Omental fat pad (tissue), 4 donors: ENCODE measurements around the gene LIMK2. TPM values are rescaled to one million over a fixed set of nuclear protein-coding genes. Genes with fewer than 3 reads are reported as not detected.
"Not testable (repeated sequence)": the region's sequence is repeated elsewhere in the genome, so short reads cannot be mapped to it uniquely, and the experiment has no call there.

Source experiments
- ATAC-seq: fragments of 150-250 bp; one replicate; pipeline ENCODE4 v1.9.1; 2016; ENCODE audit warnings: mild to moderate bottlenecking, moderate library complexity; ENCODE audit not compliant: low FRiP score
- DNase-seq: peaks from one replicate; pipeline ENCODE4 v3.0.0-alpha.2; 2019; ENCODE audit warnings: low spot score
- total RNA-seq, 4 donors: library from RNA; depleted of rRNA; stranded (reverse); fragments of >200 nt; gene quantifications; one replicate each; pipeline ENCODE4 v1.1.0, GENCODE V29; 2016
- TF ChIP-seq, protein P1 (sequence below), 3 donors: fragments of 450-650 bp; IDR thresholded peaks; one replicate each; pipeline ENCODE4 v1.5.1; 2016 to 2017; ENCODE audit warnings: antibody characterized with exemption in 3 of 3, mild to moderate bottlenecking in 3 of 3, moderate library complexity in 2 of 3

Gene LIMK2
- total RNA-seq, 4 donors from 2014 or later: 32.0 to 66.2 (median 40.7) TPM

DNA sequence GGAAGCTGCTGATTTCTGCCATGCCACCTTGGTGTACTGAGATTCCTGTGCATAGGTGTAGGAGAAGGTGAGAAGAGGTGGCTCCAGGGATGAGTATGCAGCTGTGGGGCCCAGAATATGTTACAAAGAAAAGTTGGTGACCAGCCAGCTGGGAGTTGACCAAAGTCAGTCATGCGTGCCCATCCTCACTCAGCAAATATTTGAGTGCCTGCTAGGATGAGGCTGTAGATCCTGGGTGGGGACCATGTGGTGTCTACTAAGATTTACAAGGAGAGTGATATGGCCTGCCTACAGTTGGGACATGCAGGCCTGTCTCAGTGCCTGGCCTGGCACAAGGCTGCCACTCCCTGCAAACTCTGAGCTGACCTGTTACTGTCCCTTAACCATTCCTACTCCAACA, 32.8 kb upstream of the LIMK2 start:
- no peak for ATAC-seq
- no peak for DNase-seq
- TF ChIP-seq, protein P1, sequence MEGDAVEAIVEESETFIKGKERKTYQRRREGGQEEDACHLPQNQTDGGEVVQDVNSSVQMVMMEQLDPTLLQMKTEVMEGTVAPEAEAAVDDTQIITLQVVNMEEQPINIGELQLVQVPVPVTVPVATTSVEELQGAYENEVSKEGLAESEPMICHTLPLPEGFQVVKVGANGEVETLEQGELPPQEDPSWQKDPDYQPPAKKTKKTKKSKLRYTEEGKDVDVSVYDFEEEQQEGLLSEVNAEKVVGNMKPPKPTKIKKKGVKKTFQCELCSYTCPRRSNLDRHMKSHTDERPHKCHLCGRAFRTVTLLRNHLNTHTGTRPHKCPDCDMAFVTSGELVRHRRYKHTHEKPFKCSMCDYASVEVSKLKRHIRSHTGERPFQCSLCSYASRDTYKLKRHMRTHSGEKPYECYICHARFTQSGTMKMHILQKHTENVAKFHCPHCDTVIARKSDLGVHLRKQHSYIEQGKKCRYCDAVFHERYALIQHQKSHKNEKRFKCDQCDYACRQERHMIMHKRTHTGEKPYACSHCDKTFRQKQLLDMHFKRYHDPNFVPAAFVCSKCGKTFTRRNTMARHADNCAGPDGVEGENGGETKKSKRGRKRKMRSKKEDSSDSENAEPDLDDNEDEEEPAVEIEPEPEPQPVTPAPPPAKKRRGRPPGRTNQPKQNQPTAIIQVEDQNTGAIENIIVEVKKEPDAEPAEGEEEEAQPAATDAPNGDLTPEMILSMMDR (IDR thresholded peaks at IDR 0.05): no peak

DNA sequence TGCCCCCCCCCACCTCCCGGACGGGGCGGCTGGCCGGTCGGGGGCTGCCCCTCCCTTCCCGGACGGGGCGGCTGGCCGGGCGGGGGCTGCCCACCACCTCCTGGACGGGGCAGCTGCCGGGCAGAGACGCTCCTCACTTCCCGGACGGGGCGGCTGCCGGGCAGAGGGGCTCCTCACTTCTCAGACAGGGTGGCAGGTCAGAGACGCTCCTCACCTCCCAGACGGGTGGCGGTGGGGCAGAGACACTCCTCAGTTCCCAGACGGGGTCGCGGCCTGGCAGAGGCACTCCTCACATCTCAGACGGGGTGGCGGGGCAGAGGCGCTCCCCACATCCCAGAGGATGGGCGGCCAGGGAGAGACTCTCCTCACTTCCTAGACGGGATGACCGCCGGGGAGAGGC, 28.1 kb upstream of the LIMK2 start:
- ATAC-seq (no peak), DNase-seq (no peak)
- TF ChIP-seq, protein P1 (IDR thresholded peaks at IDR 0.05): no peak

DNA sequence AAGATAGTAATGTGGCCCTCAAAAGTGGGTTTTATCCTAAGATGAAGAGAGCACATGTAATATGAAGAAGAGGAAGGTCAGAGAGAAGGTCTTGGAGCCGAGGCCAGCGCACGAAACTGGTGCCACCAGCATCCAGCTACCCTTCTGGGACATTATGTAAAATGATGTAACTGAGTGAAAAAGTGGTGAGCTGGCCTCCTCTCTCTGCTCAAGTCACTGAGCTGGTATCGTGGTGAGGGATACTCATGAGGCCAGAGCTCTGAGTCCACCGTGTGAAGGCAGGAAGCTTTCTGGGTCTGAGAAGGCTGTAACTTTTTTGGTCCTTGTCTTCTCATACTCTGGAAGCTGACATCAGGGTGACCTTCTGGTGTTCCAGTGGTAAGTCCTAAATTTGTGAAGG, 27.0 kb upstream of the LIMK2 start:
- ATAC-seq (no peak), DNase-seq (no peak)
- TF ChIP-seq, protein P1 (IDR thresholded peaks at IDR 0.05): no peak

DNA sequence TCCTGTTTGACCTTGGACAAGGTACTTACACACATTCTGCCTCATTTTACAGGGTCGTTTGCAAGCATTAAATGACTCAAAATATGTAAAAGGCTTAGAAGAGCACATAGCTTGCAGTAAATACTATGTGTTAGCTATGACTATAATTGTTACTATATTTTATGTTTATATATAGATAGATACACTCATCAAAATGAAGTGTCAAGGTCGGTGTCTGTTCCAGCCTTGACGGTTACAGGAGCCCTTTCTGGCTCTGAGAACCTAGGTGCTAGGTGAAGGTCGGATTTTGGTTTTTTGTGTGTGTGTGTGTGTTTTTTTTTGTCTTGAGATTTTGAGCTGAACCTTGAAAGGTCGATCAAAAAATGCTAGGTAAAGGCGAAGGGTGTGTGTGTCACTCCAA, 24.5 kb upstream of the LIMK2 start:
- TF ChIP-seq, protein P1 (IDR thresholded peaks at IDR 0.05): no peak
- ATAC-seq (no peak), DNase-seq (no peak)

DNA sequence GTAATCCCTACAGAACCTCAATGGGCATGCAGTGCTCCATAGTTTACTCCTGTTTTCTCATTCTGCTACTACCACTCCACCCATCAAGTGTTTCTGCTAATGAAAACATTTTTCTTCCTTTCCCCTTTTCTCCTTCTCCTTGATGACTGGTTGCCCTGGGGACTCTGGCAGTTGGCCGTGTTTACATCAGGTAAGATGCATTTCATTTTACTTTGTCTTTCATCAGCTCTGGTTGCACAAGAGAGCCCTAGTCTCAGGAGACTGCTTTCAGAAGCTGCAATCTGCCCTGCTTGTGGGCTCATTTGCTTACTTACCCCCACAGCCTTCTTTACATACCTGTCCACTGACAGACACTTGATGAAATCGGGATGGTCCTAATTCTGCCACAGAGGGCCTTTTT, 19.6 kb upstream of the LIMK2 start:
- ATAC-seq: no peak
- no peak for DNase-seq
- TF ChIP-seq, protein P1 (IDR thresholded peaks at IDR 0.05): no peak

DNA sequence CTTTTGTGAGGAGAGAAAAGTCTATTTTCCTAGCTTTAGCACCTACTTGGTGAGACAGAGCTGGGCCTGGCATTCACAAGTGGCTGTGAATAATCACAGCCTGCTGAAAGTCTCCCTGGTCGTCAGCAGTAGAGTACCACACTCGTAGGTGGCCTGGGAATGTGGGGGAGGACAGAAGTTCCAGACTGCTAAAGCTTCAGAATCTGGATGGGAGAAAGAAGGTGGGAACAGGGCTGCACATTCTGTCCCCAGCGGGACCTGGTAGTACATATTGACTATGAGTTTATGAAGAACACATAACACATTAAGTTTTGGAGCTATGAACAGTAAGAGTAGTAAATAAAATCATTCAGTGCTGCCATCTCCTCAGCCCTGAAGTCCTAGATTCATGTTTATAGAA, 19.0 kb upstream of the LIMK2 start:
- TF ChIP-seq, protein P1 (IDR thresholded peaks at IDR 0.05): no peak
- ATAC-seq: no peak
- no peak for DNase-seq

DNA sequence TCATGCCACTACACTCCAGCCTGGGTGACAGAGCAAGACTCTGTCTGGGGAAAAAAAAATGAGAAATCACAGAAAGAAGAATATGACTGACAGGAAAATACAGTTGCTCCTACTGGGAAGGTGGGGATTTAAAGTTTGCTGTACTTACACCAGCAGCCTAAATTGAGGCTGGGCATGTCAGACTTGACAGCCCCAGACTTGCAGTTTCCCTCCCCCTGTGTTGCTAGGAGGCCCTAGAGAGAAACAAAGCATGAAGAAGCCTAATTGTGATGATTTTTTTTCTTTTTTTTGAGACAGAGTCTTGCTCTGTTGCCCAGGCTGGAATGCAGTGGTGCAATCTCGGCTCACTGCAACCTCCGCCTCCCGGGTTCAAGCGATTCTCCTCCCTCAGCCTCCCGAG, 17.4 kb upstream of the LIMK2 start:
- DNase-seq, ATAC-seq: not testable (repeated sequence)

DNA sequence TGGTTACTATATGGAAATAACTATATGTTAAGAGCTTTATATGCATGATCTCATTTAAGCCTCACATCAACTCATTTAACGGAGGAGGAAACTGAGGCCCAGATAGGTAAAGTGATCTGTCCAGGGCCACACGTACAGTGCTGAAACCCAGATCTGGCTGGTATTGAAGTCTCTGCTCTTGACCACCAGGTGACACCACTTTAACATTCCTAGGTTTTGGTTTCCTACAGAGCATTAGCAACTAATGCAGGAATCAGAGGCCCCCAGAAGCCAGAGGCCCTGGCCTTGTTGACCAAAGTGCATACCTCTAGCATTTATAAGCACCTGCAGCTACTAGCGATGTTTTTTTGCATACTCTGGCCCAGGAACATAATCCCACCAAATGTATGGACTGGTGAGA, 12.9 kb upstream of the LIMK2 start:
- TF ChIP-seq, protein P1 (IDR thresholded peaks at IDR 0.05): no peak
- no peak for DNase-seq
- ATAC-seq: no peak

DNA sequence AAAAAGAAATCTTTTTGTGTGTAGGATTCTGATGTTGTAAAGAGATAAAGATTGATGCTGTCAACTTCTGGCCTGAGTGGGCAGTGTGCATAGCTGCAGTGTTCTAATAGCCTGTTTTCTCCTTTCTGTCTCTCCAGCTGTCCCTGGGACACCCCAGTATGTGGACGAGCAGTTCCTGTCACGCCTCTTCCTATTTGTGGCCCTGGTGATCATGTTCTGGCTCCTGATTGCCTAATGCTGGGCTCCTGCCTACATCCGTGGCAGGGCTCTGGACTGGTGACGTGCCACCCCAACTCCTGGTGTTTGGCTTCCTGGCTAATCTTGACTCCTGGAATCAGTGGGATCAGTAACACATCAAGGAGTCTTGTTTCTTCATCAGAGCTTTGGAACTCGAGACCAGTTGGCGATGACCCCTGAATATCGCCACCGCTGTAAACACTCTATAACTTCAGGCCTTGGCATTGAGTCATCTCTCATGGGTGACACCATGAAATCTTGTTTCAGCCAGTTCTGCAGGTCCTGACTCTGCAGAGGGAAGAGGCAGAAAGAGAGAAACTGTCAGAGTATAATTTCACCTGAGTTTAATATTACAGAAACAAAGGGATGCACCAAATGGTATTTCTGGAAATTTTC, 7.6 kb upstream of the LIMK2 start:
- not testable (repeated sequence) for DNase-seq, ATAC-seq

DNA sequence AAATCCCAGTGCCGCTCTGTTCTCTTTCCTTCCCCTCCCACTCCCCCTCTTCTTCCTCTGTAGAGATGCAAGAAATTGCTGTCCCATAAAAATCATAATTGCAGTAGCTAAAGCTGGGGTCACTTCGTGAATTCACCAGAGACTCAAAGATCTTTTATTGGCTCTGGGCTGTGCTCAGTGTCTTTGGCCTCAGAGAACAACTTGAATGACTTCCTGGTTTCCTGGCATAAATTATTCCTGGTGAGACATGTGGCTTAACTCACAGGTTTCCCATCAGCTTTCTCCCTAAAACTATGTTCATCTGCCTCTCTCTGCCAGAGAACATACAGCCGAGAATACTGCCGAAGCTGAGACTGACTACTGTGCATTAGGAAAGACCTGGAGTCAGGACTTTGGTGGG, 7.0 kb upstream of the LIMK2 start:
- DNase-seq, ATAC-seq: not testable (repeated sequence)

DNA sequence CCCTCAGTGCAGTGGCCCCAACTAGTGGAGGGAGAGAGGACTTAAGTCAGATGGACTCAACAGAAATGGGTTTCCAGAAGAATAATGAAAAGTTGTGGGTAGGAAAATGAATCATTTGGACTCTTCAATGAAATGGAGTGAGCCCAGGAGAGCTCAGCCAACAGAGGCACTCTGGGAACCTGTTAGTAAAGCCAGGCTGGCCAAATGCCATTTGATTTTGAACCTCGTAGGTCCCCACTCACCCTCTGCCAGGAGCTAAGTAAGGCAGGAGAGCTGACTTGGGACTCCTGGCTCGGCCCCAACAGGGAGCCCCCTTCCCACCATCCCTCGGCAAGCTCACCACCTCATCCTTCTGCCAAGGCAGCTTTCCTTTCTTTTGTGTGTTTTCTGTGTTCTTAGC, 5.6 kb upstream of the LIMK2 start:
- not testable (repeated sequence) for DNase-seq, ATAC-seq
